MG63 (cell line): ENCODE results near the gene GP1BB. TPM values are rescaled to one million over a fixed set of nuclear protein-coding genes. Genes with fewer than 3 reads are reported as not detected.
"Not testable (repeated sequence)": the region's sequence is repeated elsewhere in the genome, so short reads cannot be mapped to it uniquely, and the experiment has no call there.

Experiments used
- DNase-seq: peaks from one replicate; pipeline ENCODE4 v3.0.0-alpha.2; 2020
- H3K27me3 ChIP-seq: fragments of 250-450 bp; sonication (Bioruptor Pico); 2 replicates; pipeline ENCODE4 v1.5.1; 2020; ENCODE audit warnings: mild to moderate bottlenecking, moderate library complexity
- H3K36me3 ChIP-seq: fragments of 250-450 bp; sonication (Bioruptor Pico); 2 replicates; pipeline ENCODE4 v1.5.1; 2020; ENCODE audit warnings: mild to moderate bottlenecking, moderate library complexity
- H3K4me3 ChIP-seq: fragments of 250-450 bp; sonication (Bioruptor Pico); 2 replicates; pipeline ENCODE4 v1.5.1; 2020; ENCODE audit warnings: mild to moderate bottlenecking, moderate library complexity
- H3K9me3 ChIP-seq: fragments of 250-450 bp; sonication (Bioruptor Pico); 2 replicates; pipeline ENCODE4 v1.5.1; 2020; ENCODE audit warnings: mild to moderate bottlenecking, moderate library complexity
- total RNA-seq: library from RNA; depleted of rRNA; stranded (reverse); fragments of >200 nt; shearing (Covaris generic); gene quantifications from 2 replicates; pipeline ENCODE4 v1.2.3, GENCODE V29; 2014; ENCODE audit warnings: low replicate concordance; rRNA removed

GP1BB gene
- 3.5 and 15.9 TPM in 2 replicates for total RNA-seq

- Histone ChIP-seq H3K9me3 (no peaks in the 10 kb centered on the region), H3K4me3 (no peak within 1 kb of the TSS), H3K36me3 (peaks cover 18% of the 10 kb centered on the region), H3K27me3 (no peaks in the 10 kb centered on the region)
- no peak for DNase-seq
These were observed at the start of gene GP1BB for GRCh38 chr22:19723232-19723982. Gene GP1BB, plus strand, starts transcription at chr22:19723539. Its CDS starts 31 bp downstream, at chr22:19723570.

GRCh38 chr22:19673660-19674059, 49.7 kb upstream of the GP1BB start:
- DNase-seq = no peak

DNA sequence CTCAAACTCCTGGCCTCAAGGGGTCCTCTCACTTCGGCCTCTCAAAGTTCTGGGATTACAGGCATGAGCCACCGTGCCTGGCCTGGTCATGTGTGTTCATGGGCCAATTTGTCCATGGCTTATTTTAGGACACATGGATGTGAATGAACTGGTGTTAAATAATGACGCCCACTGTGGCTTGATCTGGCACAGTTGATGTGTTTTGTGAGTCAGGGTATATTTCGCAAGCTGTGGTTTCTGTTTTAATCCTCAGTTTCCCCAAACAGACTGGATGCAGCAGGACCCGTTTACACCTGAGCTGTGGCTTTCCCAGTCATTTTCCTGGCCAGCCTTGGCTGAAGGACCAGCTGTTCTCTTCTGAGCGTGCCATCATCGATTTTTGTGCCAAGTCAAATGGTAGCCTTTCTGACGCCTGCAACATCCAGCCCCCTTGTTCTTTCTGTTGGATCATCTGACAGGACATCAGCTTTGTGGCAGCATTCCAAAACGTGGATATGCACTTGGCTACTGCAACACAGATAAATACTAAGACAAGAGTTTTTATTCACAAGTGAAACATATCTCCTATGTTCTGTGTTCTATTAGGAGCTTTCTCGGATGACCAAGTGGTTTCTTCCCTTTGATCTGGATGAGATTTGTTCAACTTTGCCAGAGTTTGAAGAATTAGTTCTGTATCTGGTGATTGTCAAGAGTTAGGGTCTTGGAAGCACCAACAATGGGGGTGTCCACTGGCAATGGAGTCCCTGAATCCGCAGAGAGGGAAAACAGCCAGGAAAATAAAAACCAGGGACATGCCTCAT, 49.0 kb upstream of the GP1BB start:
- H3K9me3 ChIP-seq = no peaks in the 10 kb centered on the region
- H3K4me3 ChIP-seq = no peak overlapping the region
- peak; percentile 25 for DNase-seq
- peaks cover 3% of the 10 kb centered on the region; the same call in 1 of the 2 replicates for H3K27me3 ChIP-seq
- no peaks in the 10 kb centered on the region for H3K36me3 ChIP-seq

More at GRCh38 chr22:19673660-19674059, 49.7 kb upstream of the GP1BB start:
- Histone ChIP-seq H3K4me3 (no peak overlapping the region), H3K36me3 (no peaks in the 10 kb centered on the region), H3K27me3 (peaks cover 3% of the 10 kb centered on the region; the same call in 1 of the 2 replicates), H3K9me3 (no peaks in the 10 kb centered on the region)

GRCh38 chr22:19674929-19675253, 48.4 kb upstream of the GP1BB start:
- no peaks in the 10 kb centered on the region for H3K9me3 ChIP-seq
- H3K4me3 ChIP-seq = no peak overlapping the region
- peaks cover 3% of the 10 kb centered on the region; the same call in 1 of the 2 replicates for H3K27me3 ChIP-seq
- H3K36me3 ChIP-seq = no peaks in the 10 kb centered on the region
- no peak for DNase-seq

DNA sequence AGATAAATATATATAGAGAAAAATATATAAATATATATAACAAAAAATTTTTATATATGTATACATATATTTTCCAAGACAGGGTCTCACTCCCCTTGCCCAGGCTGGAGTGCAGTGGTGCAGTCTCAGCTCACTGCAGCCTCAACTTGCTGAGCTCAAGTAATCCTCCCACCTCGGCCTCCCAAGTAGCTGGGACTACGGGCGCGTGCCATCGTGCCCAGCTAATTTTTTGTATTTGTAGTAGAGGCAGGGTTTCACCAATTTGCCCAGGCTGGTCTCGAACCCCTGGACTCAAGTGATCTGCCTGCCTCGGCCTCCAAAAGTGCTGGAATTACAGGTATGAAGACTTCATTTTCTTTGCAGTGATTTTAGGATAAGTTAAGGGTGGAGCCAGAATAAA, 47.9 kb upstream of the GP1BB start:
- Histone ChIP-seq H3K9me3 (no peaks in the 10 kb centered on the region), H3K36me3 (no peaks in the 10 kb centered on the region), H3K4me3 (no peak overlapping the region), H3K27me3 (peaks cover 3% of the 10 kb centered on the region; the same call in 1 of the 2 replicates)
- DNase-seq = no peak

DNA sequence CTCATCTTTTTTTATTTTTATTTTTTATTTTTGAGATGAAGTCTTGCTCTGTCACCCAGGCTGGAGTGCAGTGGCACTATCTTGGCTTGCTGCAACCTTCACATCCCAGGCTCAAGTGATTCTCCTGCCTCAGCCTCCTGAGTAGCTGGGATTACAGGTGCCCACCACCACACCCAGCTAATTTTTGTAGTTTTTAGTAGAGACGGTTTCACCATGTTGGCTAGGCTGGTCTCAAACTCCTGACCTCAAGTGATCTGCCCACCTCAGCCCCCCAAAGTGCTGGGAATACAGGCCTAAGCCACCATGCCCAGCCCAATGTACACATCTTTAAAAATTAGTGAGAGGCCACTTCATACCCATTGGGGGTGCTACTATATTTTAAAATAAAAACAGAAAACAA, 46.9 kb upstream of the GP1BB start:
- H3K9me3 ChIP-seq, H3K36me3 ChIP-seq, H3K27me3 ChIP-seq, H3K4me3 ChIP-seq, DNase-seq: not testable (repeated sequence)

DNA sequence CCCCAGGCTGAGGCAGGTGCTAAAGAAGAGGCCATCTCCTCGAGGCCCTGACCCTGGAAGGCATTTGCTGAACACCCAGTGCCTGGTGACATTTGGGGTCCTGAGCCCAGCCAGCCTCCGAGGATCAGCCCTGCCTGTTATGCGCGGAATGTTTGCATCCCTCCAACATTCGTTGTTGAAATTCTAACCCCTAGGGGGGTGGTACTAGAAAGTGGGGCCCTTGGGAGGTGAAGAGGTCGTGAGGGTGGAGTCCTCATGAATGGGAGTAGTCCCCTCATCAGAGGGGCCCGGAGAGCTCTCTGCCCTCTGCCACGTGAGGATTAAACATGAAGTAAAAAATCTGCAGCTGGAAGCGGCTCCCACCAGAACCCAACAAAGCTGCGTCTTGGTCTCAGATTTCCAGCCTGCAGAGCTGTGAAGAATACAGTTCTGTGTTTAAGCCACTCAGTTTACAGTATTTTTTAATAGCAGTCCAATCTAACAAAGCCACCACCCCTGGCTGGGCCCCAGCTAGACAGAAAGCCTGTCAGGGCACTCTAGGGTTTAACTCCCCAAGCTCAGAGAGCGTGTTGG, 44.3 kb upstream of the GP1BB start:
- Histone ChIP-seq H3K9me3 (0 out of 2 replicates have a peak, but pooled peaks cover 3% of the 10 kb centered on the region), H3K36me3 (no peaks in the 10 kb centered on the region), H3K4me3 (no peak overlapping the region), H3K27me3 (peaks cover 5% of the 10 kb centered on the region; the same call in 1 of the 2 replicates)
- DNase-seq = no peak

GRCh38 chr22:19679522-19680101, 43.7 kb upstream of the GP1BB start:
- Histone ChIP-seq H3K9me3 (0 out of 2 replicates have a peak, but pooled peaks cover 3% of the 10 kb centered on the region), H3K4me3 (no peak overlapping the region), H3K27me3 (peaks cover 2% of the 10 kb centered on the region; the same call in 1 of the 2 replicates), H3K36me3 (no peaks in the 10 kb centered on the region)
- DNase-seq = no peak

DNA sequence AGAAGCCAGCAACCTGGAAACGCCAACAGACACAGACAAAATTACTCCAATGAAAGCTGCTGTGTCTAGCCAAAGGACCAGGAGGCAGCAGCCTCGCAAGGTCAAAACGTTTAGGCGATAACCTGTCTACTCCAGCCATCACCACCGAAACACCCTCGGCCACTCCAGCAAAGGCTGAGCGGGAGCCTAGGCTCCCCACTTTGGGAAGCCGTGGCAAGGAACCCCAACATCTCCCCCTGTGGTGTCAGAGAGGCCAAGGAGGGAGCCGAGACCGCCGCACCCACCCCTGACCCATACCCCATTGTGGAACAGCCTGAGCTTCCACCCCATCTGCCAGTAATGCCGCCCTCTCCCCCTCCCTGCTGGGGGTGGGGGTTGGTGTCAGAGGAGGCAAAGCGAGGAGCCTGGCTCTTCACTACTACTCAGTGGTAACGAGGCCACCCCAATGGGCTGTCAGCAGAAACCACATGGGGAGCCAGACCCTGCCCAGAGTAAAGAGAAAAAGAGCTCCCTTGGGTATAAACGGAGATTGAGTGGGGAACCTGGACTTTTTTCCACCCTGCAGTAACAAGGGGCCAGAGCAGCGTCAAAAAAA, 43.0 kb upstream of the GP1BB start:
- Histone ChIP-seq H3K27me3 (peaks cover 2% of the 10 kb centered on the region; the same call in 1 of the 2 replicates), H3K9me3 (0 out of 2 replicates have a peak, but pooled peaks cover 3% of the 10 kb centered on the region), H3K36me3 (no peaks in the 10 kb centered on the region), H3K4me3 (no peak overlapping the region)
- no peak for DNase-seq

DNA sequence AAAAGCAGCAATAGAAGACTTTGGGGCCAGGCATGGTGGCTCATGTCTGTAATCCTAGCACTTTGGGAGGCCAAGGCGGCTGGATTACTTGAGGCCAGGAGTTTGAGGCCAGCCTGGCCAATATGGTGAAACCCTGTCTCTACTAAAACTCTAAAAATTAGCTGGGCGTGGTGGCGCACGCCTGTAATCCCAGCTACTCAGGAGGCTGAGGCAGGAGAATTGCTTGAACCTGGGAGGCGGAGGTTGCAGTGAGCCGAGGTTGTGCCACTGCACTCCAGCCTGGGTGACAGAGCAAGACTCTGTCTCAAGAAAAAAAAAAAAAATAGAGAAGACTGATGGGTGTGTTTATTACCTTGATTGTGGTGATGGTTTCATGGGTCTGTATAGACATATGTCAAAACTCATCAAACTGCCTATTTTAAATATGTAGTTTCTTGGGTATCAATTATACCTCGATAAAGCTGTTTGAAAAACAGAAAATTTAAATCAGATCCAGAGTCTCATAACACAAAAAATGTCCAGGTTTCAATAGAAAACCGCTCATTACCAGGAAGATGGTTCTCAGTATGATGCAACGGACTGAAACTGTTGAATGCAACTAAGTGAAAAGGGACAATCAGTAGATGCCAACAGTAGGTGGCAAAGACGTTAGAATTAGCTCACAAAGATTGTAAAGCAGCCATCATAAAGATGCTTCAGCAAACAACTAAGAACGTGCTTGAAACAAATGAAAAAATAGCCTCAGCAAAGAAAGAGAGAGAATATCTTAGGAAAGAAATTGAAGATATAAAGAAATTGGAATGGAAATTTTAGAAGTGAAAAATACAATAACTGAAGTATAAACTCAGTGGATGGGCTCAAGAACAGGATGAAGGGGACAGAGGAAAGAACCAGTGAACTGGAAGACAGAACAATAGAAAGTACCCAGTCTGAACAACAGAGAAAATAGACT, 42.2 kb upstream of the GP1BB start:
- H3K36me3 ChIP-seq = no peaks in the 10 kb centered on the region
- H3K9me3 ChIP-seq = 0 out of 2 replicates have a peak, but pooled peaks cover 3% of the 10 kb centered on the region
- H3K27me3 ChIP-seq = peaks cover 2% of the 10 kb centered on the region; the same call in 1 of the 2 replicates
- no peak overlapping the region for H3K4me3 ChIP-seq
- no peak for DNase-seq

DNA sequence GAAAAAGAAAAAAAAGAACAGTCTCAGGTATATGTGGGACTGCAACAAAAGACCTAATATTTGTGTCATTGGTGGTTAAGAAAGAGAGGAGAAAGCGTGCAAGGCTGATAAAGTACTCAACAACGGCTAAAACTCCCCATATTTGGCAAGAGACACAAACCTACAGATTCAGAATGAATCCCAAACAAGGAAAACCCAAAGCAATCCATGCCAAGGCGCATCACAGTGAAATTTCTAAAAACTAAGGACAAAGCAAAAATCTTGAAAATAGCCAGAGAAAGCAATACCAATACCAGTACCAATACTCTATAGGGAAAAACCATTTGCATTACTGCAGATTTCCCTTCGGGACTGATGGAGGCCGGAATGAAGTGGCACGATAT, 41.5 kb upstream of the GP1BB start:
- 0 out of 2 replicates have a peak, but pooled peaks cover 3% of the 10 kb centered on the region for H3K9me3 ChIP-seq
- DNase-seq = no peak
- H3K4me3 ChIP-seq = no peak overlapping the region
- H3K27me3 ChIP-seq = peaks cover 2% of the 10 kb centered on the region; the same call in 1 of the 2 replicates
- H3K36me3 ChIP-seq = no peaks in the 10 kb centered on the region

GRCh38 chr22:19686946-19687345, 36.4 kb upstream of the GP1BB start:
- H3K36me3 ChIP-seq = no peaks in the 10 kb centered on the region
- H3K27me3 ChIP-seq = peaks cover 2% of the 10 kb centered on the region; the same call in 1 of the 2 replicates
- 0 out of 2 replicates have a peak, but pooled peaks cover 3% of the 10 kb centered on the region for H3K9me3 ChIP-seq
- DNase-seq = no peak
- H3K4me3 ChIP-seq = no peak overlapping the region

DNA sequence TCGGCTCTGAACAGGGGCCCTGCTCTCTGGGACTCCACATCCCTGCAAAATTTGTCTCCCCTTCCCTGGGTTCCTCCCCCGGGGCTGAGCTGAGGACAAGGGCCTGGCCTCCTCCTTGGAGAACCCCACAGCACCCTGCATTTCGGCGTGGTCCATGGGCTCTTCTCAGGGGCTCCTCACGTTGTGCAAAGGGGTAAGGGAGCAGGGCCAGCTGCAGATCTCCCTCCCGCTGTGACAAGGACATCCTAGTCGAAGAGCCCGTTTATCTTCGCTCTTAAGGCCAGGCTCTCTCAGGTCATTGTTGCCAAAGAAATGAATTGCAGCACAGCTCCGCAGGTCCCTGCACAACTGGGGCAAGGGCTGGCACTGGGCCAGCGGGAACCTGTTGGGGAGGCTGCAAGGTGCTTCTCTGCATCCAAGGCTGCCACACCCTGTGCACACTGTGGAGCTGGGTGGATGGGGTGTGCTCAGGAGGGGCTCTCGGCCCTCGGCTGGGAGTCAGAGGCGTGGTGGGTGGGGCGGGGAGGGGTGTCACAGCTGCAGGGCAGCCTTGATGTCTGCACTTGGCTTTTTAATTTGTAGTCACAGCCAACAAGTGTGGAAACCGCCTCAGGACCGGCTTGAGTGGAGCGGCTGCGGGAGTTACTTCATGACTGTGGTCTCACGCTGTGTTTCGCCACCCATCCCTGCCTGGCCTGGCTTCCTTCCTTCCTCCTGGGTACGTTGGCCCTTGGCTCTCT, 35.6 kb upstream of the GP1BB start:
- Histone ChIP-seq H3K4me3 (no peak overlapping the region), H3K9me3 (0 out of 2 replicates have a peak, but pooled peaks cover 3% of the 10 kb centered on the region), H3K36me3 (no peaks in the 10 kb centered on the region), H3K27me3 (peaks cover 2% of the 10 kb centered on the region; the same call in 1 of the 2 replicates)
- no peak for DNase-seq
